Mammary epithelial cell (primary cell): ENCODE data around the gene BARX2.

Experiments
- EZH2 ChIP-seq: IDR thresholded peaks from 2 replicates; pipeline ENCODE4 v1.6.1; 2012; ENCODE audit warnings: low read length, inconsistent platforms, borderline replicate concordance
- TF ChIP-seq, protein P1 (sequence below), 2 donors: IDR thresholded peaks in 1 of 2; conservative IDR thresholded peaks in 1 of 2; 2 replicates each; pipeline ENCODE4 v1.5.1; 2011 to 2012; ENCODE audit warnings: inconsistent platforms in 2 of 2, low read length in 2 of 2, mild to moderate bottlenecking in 2 of 2, control low read depth in 1 of 2, low read depth in 1 of 2; ENCODE audit not compliant: insufficient read depth in 1 of 2; ENCODE audit errors: extremely low read depth in 1 of 2

DNA sequence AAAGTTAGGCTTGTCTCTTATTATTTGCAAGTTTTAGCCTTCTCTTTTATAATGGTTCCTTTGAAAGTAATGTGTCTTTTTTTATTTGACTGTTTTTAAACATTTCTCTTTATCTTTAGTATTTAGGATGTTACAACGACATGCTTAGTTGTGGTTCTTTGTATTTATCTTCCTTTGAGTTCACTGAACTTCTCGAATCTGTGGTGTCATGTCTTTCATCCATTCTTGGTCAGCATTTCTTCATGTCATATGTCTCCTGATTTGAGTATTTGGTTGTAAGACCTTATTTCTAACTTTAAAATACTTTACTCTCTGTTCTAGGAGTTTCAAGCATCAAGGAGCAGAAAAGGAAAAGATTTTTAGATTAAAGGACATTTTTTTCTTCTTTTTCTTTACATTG is 15.9 kb upstream of the BARX2 start:
- TF ChIP-seq, protein P1, sequence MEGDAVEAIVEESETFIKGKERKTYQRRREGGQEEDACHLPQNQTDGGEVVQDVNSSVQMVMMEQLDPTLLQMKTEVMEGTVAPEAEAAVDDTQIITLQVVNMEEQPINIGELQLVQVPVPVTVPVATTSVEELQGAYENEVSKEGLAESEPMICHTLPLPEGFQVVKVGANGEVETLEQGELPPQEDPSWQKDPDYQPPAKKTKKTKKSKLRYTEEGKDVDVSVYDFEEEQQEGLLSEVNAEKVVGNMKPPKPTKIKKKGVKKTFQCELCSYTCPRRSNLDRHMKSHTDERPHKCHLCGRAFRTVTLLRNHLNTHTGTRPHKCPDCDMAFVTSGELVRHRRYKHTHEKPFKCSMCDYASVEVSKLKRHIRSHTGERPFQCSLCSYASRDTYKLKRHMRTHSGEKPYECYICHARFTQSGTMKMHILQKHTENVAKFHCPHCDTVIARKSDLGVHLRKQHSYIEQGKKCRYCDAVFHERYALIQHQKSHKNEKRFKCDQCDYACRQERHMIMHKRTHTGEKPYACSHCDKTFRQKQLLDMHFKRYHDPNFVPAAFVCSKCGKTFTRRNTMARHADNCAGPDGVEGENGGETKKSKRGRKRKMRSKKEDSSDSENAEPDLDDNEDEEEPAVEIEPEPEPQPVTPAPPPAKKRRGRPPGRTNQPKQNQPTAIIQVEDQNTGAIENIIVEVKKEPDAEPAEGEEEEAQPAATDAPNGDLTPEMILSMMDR (conservative IDR thresholded peaks at IDR 0.05 in 1 of 2, IDR thresholded peaks at IDR 0.05 in 1 of 2; ENCODE audit: extremely low read depth in 1 of 2, insufficient read depth in 1 of 2, low read depth in 1 of 2, low read length in 2 of 2), result no peak
- TF ChIP-seq EZH2, result no peak
